ENCODE results near the gene TMEM98. TPM values are rescaled to one million over a fixed set of nuclear protein-coding genes. Genes with fewer than 3 reads are reported as not detected.
"Not testable (repeated sequence)": the region's sequence is repeated elsewhere in the genome, so short reads cannot be mapped to it uniquely, and the experiment has no call there.

TMEM98 gene
- total RNA-seq, 1 donor from 2014 or later = 97.6 TPM

- Mint-ChIP-seq H3K4me3 (ENCODE audit: unreplicated experiment) (no peak overlapping the region), H3K27me3 (ENCODE audit: unreplicated experiment) (peaks cover 38% of the 10 kb centered on the region), H3K4me1 (ENCODE audit: unreplicated experiment) (no peaks in the 10 kb centered on the region), H3K9me3 (ENCODE audit: unreplicated experiment) (no peaks in the 10 kb centered on the region), H3K27ac (ENCODE audit: unreplicated experiment) (no peak overlapping the region), H3K36me3 (ENCODE audit: unreplicated experiment) (no peaks in the 10 kb centered on the region)
- DNase-seq (ENCODE audit: extremely low spot score, unreplicated experiment) = no peak
- no peak for TF ChIP-seq CTCF (IDR thresholded peaks at IDR 0.05)
Observed at GRCh38 chr17:32949181-32949580, 21.2 kb downstream of the TMEM98 start.

GRCh38 chr17:32952491-32952890 is 24.5 kb downstream of the TMEM98 start:
- peaks cover 50% of the 10 kb centered on the region for H3K27me3 Mint-ChIP-seq (ENCODE audit: unreplicated experiment)
- not testable (repeated sequence) for H3K4me3 Mint-ChIP-seq (ENCODE audit: unreplicated experiment); DNase-seq (ENCODE audit: extremely low spot score, unreplicated experiment); H3K4me1 Mint-ChIP-seq (ENCODE audit: unreplicated experiment); H3K27ac Mint-ChIP-seq (ENCODE audit: unreplicated experiment); H3K9me3 Mint-ChIP-seq (ENCODE audit: unreplicated experiment); H3K36me3 Mint-ChIP-seq (ENCODE audit: unreplicated experiment)

- H3K27me3 Mint-ChIP-seq (ENCODE audit: unreplicated experiment) = peaks cover 49% of the 10 kb centered on the region
- TF ChIP-seq CTCF (IDR thresholded peaks at IDR 0.05) = no peak
- no peak overlapping the region for H3K4me3 Mint-ChIP-seq (ENCODE audit: unreplicated experiment)
- no peaks in the 10 kb centered on the region for H3K36me3 Mint-ChIP-seq (ENCODE audit: unreplicated experiment)
- H3K9me3 Mint-ChIP-seq (ENCODE audit: unreplicated experiment) = no peaks in the 10 kb centered on the region
- DNase-seq (ENCODE audit: extremely low spot score, unreplicated experiment) = no peak
- no peak overlapping the region for H3K27ac Mint-ChIP-seq (ENCODE audit: unreplicated experiment)
- H3K4me1 Mint-ChIP-seq (ENCODE audit: unreplicated experiment) = peaks cover 1% of the 10 kb centered on the region
Observed at GRCh38 chr17:32953045-32953444, 25.1 kb downstream of the TMEM98 start.

GRCh38 chr17:32953857-32954256 is 25.9 kb downstream of the TMEM98 start:
- TF ChIP-seq CTCF (IDR thresholded peaks at IDR 0.05) = no peak

GRCh38 chr17:32954477-32954876 is 26.5 kb downstream of the TMEM98 start:
- Mint-ChIP-seq H3K36me3 (ENCODE audit: unreplicated experiment) (no peaks in the 10 kb centered on the region), H3K4me3 (ENCODE audit: unreplicated experiment) (no peak overlapping the region), H3K27me3 (ENCODE audit: unreplicated experiment) (peaks cover 35% of the 10 kb centered on the region), H3K27ac (ENCODE audit: unreplicated experiment) (no peak overlapping the region), H3K4me1 (ENCODE audit: unreplicated experiment) (peaks cover 7% of the 10 kb centered on the region), H3K9me3 (ENCODE audit: unreplicated experiment) (no peaks in the 10 kb centered on the region)
- DNase-seq (ENCODE audit: extremely low spot score, unreplicated experiment) = no peak
- TF ChIP-seq CTCF (IDR thresholded peaks at IDR 0.05) = no peak

More at GRCh38 chr17:32953857-32954256, 25.9 kb downstream of the TMEM98 start:
- no peak overlapping the region for H3K27ac Mint-ChIP-seq (ENCODE audit: unreplicated experiment)
- H3K9me3 Mint-ChIP-seq (ENCODE audit: unreplicated experiment) = no peaks in the 10 kb centered on the region
- peaks cover 41% of the 10 kb centered on the region for H3K27me3 Mint-ChIP-seq (ENCODE audit: unreplicated experiment)
- peaks cover 7% of the 10 kb centered on the region for H3K4me1 Mint-ChIP-seq (ENCODE audit: unreplicated experiment)
- H3K4me3 Mint-ChIP-seq (ENCODE audit: unreplicated experiment) = no peak overlapping the region
- DNase-seq (ENCODE audit: extremely low spot score, unreplicated experiment) = no peak
- no peaks in the 10 kb centered on the region for H3K36me3 Mint-ChIP-seq (ENCODE audit: unreplicated experiment)

- Mint-ChIP-seq H3K27ac (ENCODE audit: unreplicated experiment) (no peak overlapping the region), H3K9me3 (ENCODE audit: unreplicated experiment) (no peaks in the 10 kb centered on the region), H3K27me3 (ENCODE audit: unreplicated experiment) (peaks cover 34% of the 10 kb centered on the region), H3K4me3 (ENCODE audit: unreplicated experiment) (no peak overlapping the region), H3K4me1 (ENCODE audit: unreplicated experiment) (peaks cover 7% of the 10 kb centered on the region), H3K36me3 (ENCODE audit: unreplicated experiment) (no peaks in the 10 kb centered on the region)
- TF ChIP-seq CTCF (IDR thresholded peaks at IDR 0.05) = no peak
- DNase-seq (ENCODE audit: extremely low spot score, unreplicated experiment) = no peak
Observed at GRCh38 chr17:32955155-32955554, 27.2 kb downstream of the TMEM98 start.

Data from osteocyte (in vitro differentiated cells).